Prostate gland (tissue), 2 donors: ENCODE data around the gene TBCEL.

ENCODE experiments used
- CTCF ChIP-seq, 4 experiments: fragments of 200-600 bp in 2 of 4; fragments of 450-650 bp in 2 of 4; sonication (generic) in 2 of 4; IDR thresholded peaks; 1 replicate in 3 of 4; 2 replicates in 1 of 4; pipeline ENCODE4 v1.5.1; 2016 to 2019; ENCODE audit warnings: antibody characterized with exemption in 4 of 4, mild to moderate bottlenecking in 2 of 4, moderate library complexity in 2 of 4
- POLR2A ChIP-seq: fragments of 450-650 bp; IDR thresholded peaks from one replicate; pipeline ENCODE4 v1.6.1; 2016; ENCODE audit warnings: antibody characterized with exemption, mild to moderate bottlenecking
- POLR2AphosphoS5 ChIP-seq: sonication (generic); formaldehyde crosslinking; IDR thresholded peaks from one replicate; pipeline ENCODE4 v1.6.1; 2017; ENCODE audit warnings: antibody characterized with exemption

DNA sequence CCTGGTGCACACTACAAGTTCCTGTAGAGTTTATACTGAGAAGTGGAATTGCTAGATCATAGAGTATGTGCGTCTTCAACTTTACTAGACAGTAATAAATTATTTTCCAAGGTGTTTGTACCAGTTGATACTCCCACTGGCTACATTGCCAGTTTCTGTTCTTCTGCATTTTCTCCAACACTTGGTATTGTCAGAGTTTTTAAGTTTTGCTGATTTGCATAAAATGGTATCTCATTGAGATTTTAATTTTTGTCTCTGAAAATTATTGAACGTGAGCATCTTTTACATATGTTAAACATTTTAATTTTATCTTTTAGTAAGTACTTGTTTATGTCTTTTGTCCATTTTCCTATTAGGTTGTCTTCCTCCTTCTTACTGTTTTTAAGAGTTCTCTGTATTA lies 7.3 kb downstream of the TBCEL start:
- TF ChIP-seq CTCF (IDR thresholded peaks at IDR 0.05) (no peak), POLR2AphosphoS5 (no peak), POLR2A (no peak)
